Esophagus (tissue), 2 donors: Measurements from ENCODE around the gene CARD19. TPM values are rescaled to one million over a fixed set of nuclear protein-coding genes. Genes with fewer than 3 reads are reported as not detected.

Source experiments
- H3K27ac ChIP-seq, 2 donors: one replicate each; pipeline ENCODE4 v1.5.1; 2013; ENCODE audit warnings: low read depth in 2 of 2, mild to moderate bottlenecking in 2 of 2, inconsistent platforms in 1 of 2, low read length in 1 of 2, moderate library complexity in 1 of 2
- H3K27me3 ChIP-seq, 2 donors: one replicate each; pipeline ENCODE4 v1.6.1; 2013; ENCODE audit warnings: low read length in 2 of 2, control low read depth in 1 of 2, mild to moderate bottlenecking in 1 of 2; ENCODE audit not compliant: insufficient read depth in 2 of 2, control insufficient read depth in 1 of 2
- H3K36me3 ChIP-seq, 2 donors: one replicate each; pipeline ENCODE4 v1.6.1; 2013; ENCODE audit warnings: low read length in 1 of 2; ENCODE audit not compliant: control insufficient read depth in 2 of 2, insufficient read depth in 2 of 2
- H3K4me1 ChIP-seq, 2 donors: one replicate each; pipeline ENCODE4 v1.6.1; 2013; ENCODE audit warnings: low read length in 1 of 2; ENCODE audit not compliant: control insufficient read depth in 2 of 2, insufficient read depth in 2 of 2
- H3K4me3 ChIP-seq, 2 donors: one replicate each; pipeline ENCODE4 v1.5.1; 2013; ENCODE audit warnings: low read length in 2 of 2, mild to moderate bottlenecking in 2 of 2, low read depth in 1 of 2, moderate library complexity in 1 of 2
- H3K9me3 ChIP-seq, 2 donors: one replicate each; pipeline ENCODE4 v1.6.1; 2013; ENCODE audit warnings: mild to moderate bottlenecking in 2 of 2, low read depth in 1 of 2, low read length in 1 of 2, moderate library complexity in 1 of 2; ENCODE audit not compliant: control insufficient read depth in 2 of 2, insufficient read depth in 1 of 2
- WGBS, 2 donors: extraction: QIAGEN DNeasy Blood & Tissue Kit; methylation state at CpG; one replicate each; pipeline ENCODE4 v1.1.7; 2013; 5-methylcytosine and 5-hydroxymethylcytosine counted together
- polyA plus RNA-seq, 2 donors: library from polyadenylated mRNA; stranded (reverse); fragments of 200-250 nt; gene quantifications; one replicate each; pipeline ENCODE4 v1.2.3, GENCODE V29; 2013
- donor health status: healthy with polysubstance abuse.
- donor health status: Bipolar disorder and iron deficiency.

The CARD19 gene
- polyA plus RNA-seq, 2 donors, result 19.6 to 30.7 TPM

DNA sequence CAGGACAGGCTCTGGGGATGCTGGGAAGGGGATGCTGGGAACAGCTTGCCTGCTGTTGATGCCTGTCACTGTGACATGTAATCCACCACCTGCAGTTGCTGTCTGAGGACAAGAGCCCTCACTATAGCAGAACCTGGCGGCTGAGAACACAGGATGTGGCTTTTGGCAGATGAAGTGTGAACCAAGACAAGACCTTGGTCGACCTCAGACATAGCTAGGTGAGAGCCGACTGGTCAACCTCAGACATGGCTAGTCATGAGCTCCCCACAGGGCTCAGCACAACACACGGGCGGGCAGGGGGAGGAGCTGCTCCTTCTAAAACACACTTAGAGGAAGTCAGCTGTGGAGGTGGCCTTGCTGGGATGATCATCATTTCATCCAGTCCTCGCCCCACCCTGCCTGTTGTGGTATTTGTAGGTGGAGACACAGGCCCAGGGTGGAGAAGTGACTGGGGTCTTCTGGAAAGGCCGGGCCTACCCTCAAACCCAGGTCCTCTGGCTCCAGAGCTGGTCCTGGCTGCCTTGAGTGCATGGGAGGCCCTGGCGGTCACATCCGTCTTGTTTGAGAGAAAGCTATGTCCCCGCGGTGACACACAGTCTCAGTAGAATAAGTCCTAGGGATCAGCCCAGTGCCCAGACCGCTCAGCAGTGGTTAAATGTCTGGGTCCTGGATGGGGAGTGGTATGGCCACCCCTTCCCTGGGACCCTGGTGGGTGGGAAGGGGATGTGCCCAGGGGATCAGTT, 31.5 kb upstream of the CARD19 start:
- WGBS, 2 donors, result 66 to 70% methylated on average over 12 of the region's 12 CpGs

DNA sequence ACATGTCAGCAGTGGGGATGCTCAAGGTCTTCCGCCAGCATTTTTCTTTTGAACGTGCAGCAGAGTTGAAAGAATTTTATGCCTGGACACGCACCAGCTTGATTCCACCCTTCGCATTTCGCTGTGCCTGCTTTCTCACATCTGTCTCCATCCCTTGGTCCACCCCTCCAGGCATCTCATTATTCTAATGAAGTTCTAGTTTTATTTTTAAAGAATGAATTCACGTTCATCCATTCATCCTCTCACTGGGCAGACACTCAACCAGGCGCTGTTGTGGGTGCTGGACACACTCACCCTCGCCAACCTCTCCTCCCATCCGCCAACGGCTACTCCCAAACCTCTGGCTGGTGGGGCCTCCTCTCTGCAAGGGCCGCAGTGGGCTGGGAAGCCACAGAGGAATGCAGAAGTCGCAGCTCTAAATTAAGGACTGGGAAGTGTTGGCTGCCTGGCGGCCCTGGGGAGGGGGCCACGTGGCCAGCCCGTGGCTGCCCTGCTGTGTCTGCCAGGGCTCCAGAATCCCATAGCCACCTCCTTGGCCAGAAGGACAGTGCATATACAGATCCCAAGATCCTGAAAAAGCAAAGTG, 30.8 kb upstream of the CARD19 start:
- H3K4me1 ChIP-seq, result no peaks in the 10 kb centered on the region
- no peak overlapping the region for H3K27ac ChIP-seq
- no peaks in the 10 kb centered on the region for H3K27me3 ChIP-seq

More for the DNA sequence above, 31.5 kb upstream of the CARD19 start:
- Histone ChIP-seq H3K9me3 (no peaks in the 10 kb centered on the region), H3K36me3 (no peaks in the 10 kb centered on the region), H3K4me3 (no peak overlapping the region), H3K27me3 (no peaks in the 10 kb centered on the region), H3K4me1 (no peaks in the 10 kb centered on the region), H3K27ac (no peak overlapping the region)

GRCh38 chr9:93066978-93067603, 28.9 kb upstream of the CARD19 start:
- Histone ChIP-seq H3K27me3 (no peaks in the 10 kb centered on the region), H3K4me1 (peaks cover 0 to under 1% of the 10 kb centered on the region in 2 donors), H3K36me3 (no peaks in the 10 kb centered on the region), H3K9me3 (no peaks in the 10 kb centered on the region), H3K27ac (no peak overlapping the region), H3K4me3 (no peak overlapping the region)
- 91 to 95% methylated on average over 3 of the region's 3 CpGs for WGBS, 2 donors

More for the DNA sequence above, 30.8 kb upstream of the CARD19 start:
- 50 to 60% methylated on average over 15 of the region's 15 CpGs for WGBS, 2 donors
- H3K4me3 ChIP-seq, result no peak overlapping the region
- H3K9me3 ChIP-seq, result no peaks in the 10 kb centered on the region
- no peaks in the 10 kb centered on the region for H3K36me3 ChIP-seq

DNA sequence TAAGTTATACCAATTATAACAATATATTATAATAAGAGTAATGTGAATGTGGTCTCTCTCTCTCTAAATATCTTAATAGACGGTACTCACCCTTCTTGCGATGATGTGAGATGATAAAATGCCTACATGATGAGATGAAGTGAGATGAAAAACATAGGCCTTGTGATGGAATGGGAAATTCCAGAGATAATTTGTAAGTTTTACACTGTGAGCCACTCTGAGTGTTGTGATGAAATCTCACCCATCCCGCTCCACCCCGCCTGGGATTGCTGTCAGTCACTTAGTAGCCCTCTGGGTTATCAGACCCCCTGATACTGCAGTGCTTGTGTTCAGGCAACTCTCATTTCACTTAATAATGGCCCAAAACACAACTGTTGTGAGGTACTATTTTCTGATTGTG, 27.1 kb upstream of the CARD19 start:
- Histone ChIP-seq H3K4me1 (peaks cover 2 to 3% of the 10 kb centered on the region in 2 donors), H3K27me3 (no peaks in the 10 kb centered on the region), H3K9me3 (no peaks in the 10 kb centered on the region), H3K27ac (no peak overlapping the region), H3K4me3 (no peak overlapping the region), H3K36me3 (no peaks in the 10 kb centered on the region)
- WGBS, 2 donors, result 94 to 95% methylated on average over 4 of the region's 4 CpGs

DNA sequence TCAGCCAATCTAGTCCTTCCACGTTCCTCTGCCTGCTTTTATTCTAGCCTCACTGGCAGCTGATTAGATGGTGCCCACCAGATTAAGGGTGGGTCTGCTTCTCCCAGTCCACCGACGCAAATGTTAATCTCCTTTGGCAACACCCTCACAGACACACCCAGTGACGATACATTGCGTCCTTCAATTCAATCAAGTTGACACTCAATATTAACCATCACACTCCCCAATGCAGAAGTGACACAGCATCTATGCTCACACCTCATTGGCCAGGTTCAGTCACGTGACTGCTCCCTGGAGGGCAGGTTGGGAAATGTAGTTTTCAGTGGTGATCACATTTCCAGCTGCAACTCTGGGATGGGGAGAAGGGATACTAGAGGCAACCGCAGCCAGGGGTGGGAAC, 24.6 kb upstream of the CARD19 start:
- peaks cover 2 to 3% of the 10 kb centered on the region in 2 donors for H3K4me1 ChIP-seq
- WGBS, 2 donors, result 51 to 66% methylated on average over 7 of the region's 7 CpGs

DNA sequence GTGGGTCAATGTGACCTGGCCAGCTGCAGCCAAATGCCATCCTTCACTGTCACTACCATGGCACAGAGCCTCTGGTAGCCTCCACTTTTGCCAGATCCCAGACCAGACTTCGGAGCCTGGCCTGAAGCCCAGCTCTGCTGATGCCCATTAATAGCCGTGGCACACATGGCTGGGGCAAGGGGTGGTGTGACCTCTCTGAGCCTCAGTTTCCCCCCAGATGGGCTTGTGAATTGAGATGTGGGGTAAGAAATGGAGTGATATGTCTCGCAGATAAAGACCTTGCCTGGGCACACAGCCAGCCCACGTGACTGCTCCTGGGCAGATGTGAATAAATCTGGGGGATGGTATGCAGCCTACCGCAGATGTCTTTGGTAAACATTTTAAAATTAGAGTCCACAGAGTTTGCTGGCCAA, 23.6 kb upstream of the CARD19 start:
- 26 to 34% methylated on average over 5 of the region's 5 CpGs for WGBS, 2 donors
- Histone ChIP-seq H3K4me1 (peaks cover 2 to 3% of the 10 kb centered on the region in 2 donors), H3K9me3 (no peaks in the 10 kb centered on the region), H3K4me3 (no peak overlapping the region), H3K36me3 (no peaks in the 10 kb centered on the region), H3K27ac (no peak overlapping the region), H3K27me3 (no peaks in the 10 kb centered on the region)

More for the DNA sequence above, 24.6 kb upstream of the CARD19 start:
- Histone ChIP-seq H3K4me3 (no peak overlapping the region), H3K27me3 (no peaks in the 10 kb centered on the region), H3K27ac (no peak overlapping the region), H3K36me3 (no peaks in the 10 kb centered on the region), H3K9me3 (no peaks in the 10 kb centered on the region)

GRCh38 chr9:93076101-93076791, 19.8 kb upstream of the CARD19 start:
- Histone ChIP-seq H3K27me3 (no peaks in the 10 kb centered on the region), H3K9me3 (no peaks in the 10 kb centered on the region), H3K4me1 (peaks cover 2 to 3% of the 10 kb centered on the region in 2 donors), H3K4me3 (no peak overlapping the region), H3K36me3 (no peaks in the 10 kb centered on the region), H3K27ac (no peak overlapping the region)
- WGBS, 2 donors, result 87 to 95% methylated on average over 12 of the region's 12 CpGs

DNA sequence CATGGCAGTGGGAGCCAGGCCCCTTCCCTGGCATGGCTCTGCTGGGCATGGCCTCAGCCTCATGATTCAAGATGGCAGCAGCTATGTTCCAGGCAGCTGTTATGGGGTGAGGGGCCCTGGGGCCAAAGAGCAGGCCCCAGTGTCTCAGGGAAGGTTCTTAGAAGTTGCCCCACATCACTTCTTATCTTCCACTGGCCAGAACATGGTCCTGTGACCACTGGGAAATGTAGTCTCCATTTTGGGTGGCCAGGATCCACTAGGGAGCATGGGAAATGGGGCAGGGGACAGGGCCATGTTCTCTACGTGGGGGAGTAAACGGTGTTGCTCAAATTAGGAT, 19.3 kb upstream of the CARD19 start:
- no peaks in the 10 kb centered on the region for H3K27me3 ChIP-seq
- H3K36me3 ChIP-seq, result no peaks in the 10 kb centered on the region
- no peak overlapping the region for H3K27ac ChIP-seq
- WGBS, 2 donors, result 99 to 100% methylated on average over 2 of the region's 2 CpGs
- H3K4me1 ChIP-seq, result peaks cover 2 to 3% of the 10 kb centered on the region in 2 donors
- no peak overlapping the region for H3K4me3 ChIP-seq
- no peaks in the 10 kb centered on the region for H3K9me3 ChIP-seq

GRCh38 chr9:93077367-93077766, 18.6 kb upstream of the CARD19 start:
- Histone ChIP-seq H3K27me3 (no peaks in the 10 kb centered on the region), H3K4me1 (peaks cover under 1 to 2% of the 10 kb centered on the region in 2 donors), H3K9me3 (no peaks in the 10 kb centered on the region), H3K36me3 (no peaks in the 10 kb centered on the region), H3K4me3 (no peak overlapping the region), H3K27ac (no peak overlapping the region)
- 96 to 100% methylated on average over 1 of the region's 1 CpG for WGBS, 2 donors
